H1 (cell line): ENCODE results near the gene RRM2. TPM values are rescaled to one million over a fixed set of nuclear protein-coding genes. Genes with fewer than 3 reads are reported as not detected.

ENCODE experiments used
- CTCF ChIA-PET: fragments of 300-600 bp; sonication (Branson Sonifier 250); formaldehyde crosslinking; loops from one replicate; lab custom pipeline; 2021; ENCODE audit not compliant: partially characterized antibody; lab: Charles Lee
- POLR2A ChIA-PET: fragments of 300-600 bp; sonication (Branson Sonifier 250); formaldehyde crosslinking; loops from one replicate; lab custom pipeline; 2021; ENCODE audit warnings: inconsistent platforms; ENCODE audit not compliant: partially characterized antibody; lab: Charles Lee
- DNase-seq, 2 experiments: peaks; one replicate each; pipeline versions ENCODE4 v3.0.0 to v3.0.0-alpha.2; 2010 to 2022; ENCODE audit warnings: low spot score in 2 of 2, low read depth in 1 of 2, mixed read lengths in 1 of 2
- FAIRE-seq: peaks from 2 replicates; lab custom pipeline; 2011; peaks lifted over from hg19 to GRCh38; lab: Jason Lieb, UNC
- H2AFZ ChIP-seq: 2 replicates; pipeline ENCODE4 v1.8.1; 2012; ENCODE audit warnings: low read length, inconsistent platforms
- H2AK5ac ChIP-seq: 2 replicates; pipeline ENCODE4 v1.6.1; 2013; ENCODE audit warnings: low read depth, low read length
- H2BK120ac ChIP-seq: replicated peaks from 2 replicates; pipeline ENCODE3; 2013; ENCODE audit warnings: low read depth, low read length, inconsistent platforms
- H2BK12ac ChIP-seq: 2 replicates; pipeline ENCODE4 v1.6.1; 2013; ENCODE audit warnings: low read depth, low read length
- H2BK15ac ChIP-seq: 2 replicates; pipeline ENCODE4 v1.6.1; 2013; ENCODE audit warnings: low read length
- H2BK20ac ChIP-seq: 2 replicates; pipeline ENCODE4 v1.6.1; 2013; ENCODE audit warnings: low read length
- H2BK5ac ChIP-seq: 2 replicates; pipeline ENCODE4 v1.6.1; 2013; ENCODE audit warnings: low read depth, low read length
- H3K14ac ChIP-seq: 2 replicates; pipeline ENCODE4 v1.6.1; 2013; ENCODE audit warnings: inconsistent platforms; ENCODE audit not compliant: insufficient read length
- H3K18ac ChIP-seq: 2 replicates; pipeline ENCODE4 v1.6.1; 2013; ENCODE audit warnings: low read length; ENCODE audit errors: extremely low read depth
- H3K23ac ChIP-seq: 2 replicates; pipeline ENCODE4 v1.6.1; 2013; ENCODE audit warnings: inconsistent platforms; ENCODE audit not compliant: insufficient read length
- H3K23me2 ChIP-seq: 2 replicates; pipeline ENCODE4 v1.6.1; 2013; ENCODE audit warnings: low read depth, low read length
- H3K27ac ChIP-seq: 2 replicates; pipeline ENCODE4 v1.6.1; 2011; ENCODE audit warnings: low read depth, low read length, inconsistent platforms
- H3K27me3 ChIP-seq, 4 experiments: replicated peaks in 1 of 4; 1 replicate in 1 of 4; 2 replicates in 3 of 4; pipeline versions ENCODE4 v1.6.1 to v1.8.1; 2011 to 2013; ENCODE audit warnings: low read length in 3 of 4, mild to moderate bottlenecking in 3 of 4, inconsistent platforms in 2 of 4, mixed read lengths in 2 of 4, moderate library complexity in 1 of 4; ENCODE audit not compliant: control insufficient read depth in 3 of 4, insufficient read depth in 3 of 4; ENCODE audit errors: extremely low read depth in 1 of 4
- H3K36me3 ChIP-seq, 4 experiments: 2 replicates each; pipeline versions ENCODE4 v1.6.1 to v1.8.1; 2011 to 2013; ENCODE audit warnings: mild to moderate bottlenecking in 4 of 4, low read length in 3 of 4, moderate library complexity in 2 of 4, control low read depth in 1 of 4, inconsistent platforms in 1 of 4; ENCODE audit not compliant: insufficient read depth in 4 of 4, control insufficient read depth in 2 of 4
- H3K4ac ChIP-seq: replicated peaks from 2 replicates; pipeline ENCODE3; 2013; ENCODE audit warnings: low read length, low read depth, mixed read lengths, inconsistent platforms; ENCODE audit not compliant: insufficient read length
- H3K4me1 ChIP-seq, 4 experiments: replicated peaks in 1 of 4; 1 replicate in 1 of 4; 2 replicates in 3 of 4; pipeline versions ENCODE4 v1.6.1 to v1.8.1; 2011 to 2013; ENCODE audit warnings: low read length in 3 of 4, inconsistent platforms in 2 of 4, mixed read lengths in 1 of 4; ENCODE audit not compliant: insufficient read depth in 4 of 4, control insufficient read depth in 3 of 4
- H3K4me2 ChIP-seq, 2 experiments: 2 replicates each; pipeline versions ENCODE4 v1.6.1 to v1.8.1; 2011 to 2013; ENCODE audit warnings: low read depth in 2 of 2, low read length in 2 of 2, control low read depth in 1 of 2, inconsistent platforms in 1 of 2, mild to moderate bottlenecking in 1 of 2; ENCODE audit not compliant: insufficient read depth in 1 of 2
- H3K4me3 ChIP-seq, 4 experiments: fragments of 200-600, 300-600 bp in 1 of 4; sonication (generic), shearing (Covaris generic), sonication (Bioruptor Twin) in 1 of 4; 2 replicates each; pipeline versions ENCODE4 v1.5.1 to v1.8.1; 2011 to 2016; ENCODE audit warnings: low read length in 4 of 4, low read depth in 3 of 4, control low read depth in 2 of 4, inconsistent platforms in 2 of 4, mild to moderate bottlenecking in 2 of 4, mixed read lengths in 1 of 4, moderate library complexity in 1 of 4; ENCODE audit not compliant: insufficient read depth in 2 of 4; ENCODE audit errors: extremely low read depth in 1 of 4
- H3K56ac ChIP-seq: replicated peaks from 2 replicates; pipeline ENCODE3; 2013; ENCODE audit warnings: low read depth, mild to moderate bottlenecking, mixed read lengths, low read length, inconsistent platforms; ENCODE audit not compliant: insufficient read length
- H3K79me1 ChIP-seq: 2 replicates; pipeline ENCODE4 v1.6.1; 2013; ENCODE audit warnings: low read depth, low read length, control low read depth
- H3K79me2 ChIP-seq, 2 experiments: 2 replicates each; pipeline versions ENCODE4 v1.6.1 to v1.8.1; 2012 to 2013; ENCODE audit warnings: low read length in 2 of 2, mild to moderate bottlenecking in 2 of 2, inconsistent platforms in 1 of 2; ENCODE audit not compliant: insufficient read depth in 2 of 2, control insufficient read depth in 1 of 2
- H3K9ac ChIP-seq, 4 experiments: replicated peaks in 1 of 4; 1 replicate in 1 of 4; 2 replicates in 3 of 4; pipeline versions ENCODE4 v1.6.1 to v1.8.1; 2011 to 2013; ENCODE audit warnings: low read depth in 3 of 4, low read length in 3 of 4, control low read depth in 2 of 4, mild to moderate bottlenecking in 2 of 4, moderate library complexity in 2 of 4, inconsistent platforms in 1 of 4; ENCODE audit errors: extremely low read depth in 1 of 4
- H3K9me3 ChIP-seq, 2 experiments: 2 replicates each; pipeline versions ENCODE4 v1.6.1 to v1.8.1; 2012 to 2013; ENCODE audit warnings: mild to moderate bottlenecking in 2 of 2, moderate library complexity in 2 of 2, control low read depth in 1 of 2, inconsistent platforms in 1 of 2, low read depth in 1 of 2, low read length in 1 of 2, mixed read lengths in 1 of 2; ENCODE audit not compliant: insufficient read depth in 2 of 2
- H4K20me1 ChIP-seq, 2 experiments: replicated peaks in 1 of 2; 2 replicates each; pipeline versions ENCODE3 to v1.8.1; 2011 to 2013; ENCODE audit warnings: inconsistent platforms in 2 of 2, low read length in 2 of 2, mild to moderate bottlenecking in 1 of 2; ENCODE audit not compliant: insufficient read depth in 2 of 2, control insufficient read depth in 1 of 2
- H4K5ac ChIP-seq: 2 replicates; pipeline ENCODE4 v1.6.1; 2013; ENCODE audit warnings: low read length, low read depth, mixed read lengths, inconsistent platforms; ENCODE audit not compliant: insufficient read length
- H4K8ac ChIP-seq: 2 replicates; pipeline ENCODE4 v1.8.0; 2013; ENCODE audit warnings: mild to moderate bottlenecking, moderate library complexity, low read length, inconsistent platforms; ENCODE audit not compliant: insufficient read depth; ENCODE audit errors: extremely low read depth
- H4K91ac ChIP-seq: replicated peaks from 2 replicates; pipeline ENCODE3; 2013; ENCODE audit warnings: low read length, mixed read lengths, inconsistent platforms; ENCODE audit not compliant: insufficient read length
- CHD1 ChIP-seq: IDR thresholded peaks from 2 replicates; pipeline ENCODE4 v1.6.1; 2012; ENCODE audit warnings: low read depth, low read length, improper control_type of control experiment
- POLR2AphosphoS5 ChIP-seq: IDR thresholded peaks from 2 replicates; pipeline ENCODE4 v1.6.1; 2011; ENCODE audit warnings: low read depth, low read length
- TEAD4 ChIP-seq: IDR thresholded peaks from 2 replicates; pipeline ENCODE4 v1.6.1; 2012; ENCODE audit warnings: low read depth, low read length, inconsistent platforms, mixed read lengths
- WGBS, 2 experiments: shearing (Covaris generic) in 1 of 2; methylation state at CpG; one replicate each; pipeline versions ENCODE4 v1.1.6 to v1.1.7; 2013 to 2015; ENCODE audit warnings: low lambda C conversion rate in 2 of 2, mixed read lengths in 2 of 2, inconsistent platforms in 1 of 2, low coverage in 1 of 2, missing lambda C conversion rate in 1 of 2; ENCODE audit not compliant: insufficient replicate concordance in 2 of 2, insufficient coverage in 1 of 2, insufficient read length in 1 of 2; ENCODE audit errors: extremely low coverage in 1 of 2, missing lambda C conversion rate in 1 of 2; 5-methylcytosine and 5-hydroxymethylcytosine counted together
- polyA plus RNA-seq, 7 experiments: library from polyadenylated mRNA; depleted of rRNA in 3 of 7; stranded (reverse) in 5 of 7; unstranded in 2 of 7; fragments of >200 nt in 5 of 7; fragments of 200-250 nt in 2 of 7; gene quantifications; 1 replicate in 5 of 7; 2 replicates in 1 of 7; 4 replicates in 1 of 7; pipeline versions ENCODE4 v1.2.1 to v1.2.3, GENCODE V29; 2011 to 2013; ENCODE audit warnings: missing spikeins in 2 of 7, mixed read lengths in 2 of 7
- total RNA-seq: library from RNA; stranded (reverse); fragmentation: NEBNext Ultra II Directional; extraction: Animal tissue kit (Norgen Biotek cat#: 25700); gene quantifications from 2 replicates; pipeline ENCODE4 v1.2.1, GENCODE V29; 2021

Gene RRM2
- total and polyA plus RNA-seq, 2 of the 8 experiments (the other 6 are each of a cell fraction or from before 2014, with no cell fraction given), result 37.7 to 215 TPM

DNA sequence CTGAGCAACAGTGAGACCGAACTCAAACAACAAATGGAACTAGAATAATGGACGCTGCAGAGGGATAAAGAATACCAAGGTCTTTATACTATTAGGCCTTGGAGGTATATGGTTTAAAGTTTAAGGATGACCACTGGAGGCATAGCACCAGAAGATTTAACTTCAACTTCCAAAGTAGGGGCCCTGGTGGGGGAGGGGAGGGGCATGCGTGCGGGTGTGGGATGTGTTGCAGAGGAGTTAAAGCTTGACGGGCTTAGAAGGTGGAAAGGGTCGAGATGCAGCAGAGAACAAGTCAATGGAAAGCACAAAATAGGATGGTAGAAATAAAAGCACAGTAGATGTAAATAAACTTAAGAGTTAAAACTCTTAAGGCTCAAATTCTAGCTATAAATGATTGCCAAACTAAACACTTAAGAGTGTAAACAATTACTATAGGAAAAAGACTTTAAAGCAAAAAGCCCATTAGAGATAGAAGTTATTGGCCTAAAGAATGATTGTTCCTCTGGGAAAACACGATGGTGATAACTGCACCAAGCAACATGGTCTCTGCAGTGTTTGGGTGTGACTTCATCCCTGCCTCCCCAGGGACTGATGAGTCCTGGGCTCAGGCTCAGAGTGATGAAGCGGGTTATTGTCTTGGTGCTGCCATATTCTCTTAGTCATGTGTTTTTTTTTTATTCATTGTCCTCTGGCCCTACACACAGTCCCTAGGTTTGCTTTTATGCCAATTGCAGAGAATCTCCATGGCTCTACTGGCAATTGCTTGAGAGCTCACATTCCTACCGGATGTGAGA lies 13.0 kb downstream of the RRM2 start:
- 0 out of 2 replicates have a peak, but pooled peaks have one; percentile 31 for TF ChIP-seq POLR2AphosphoS5
- TF ChIP-seq CHD1, result no peak
- no peak for TF ChIP-seq TEAD4
- TF ChIP-seq, all 59 proteins: peak for 1
- Histone ChIP-seq H4K8ac (peak overlapping the region; percentile 37; the same call in 1 of the 2 replicates), H2BK5ac (no peak overlapping the region), H3K56ac (no peak overlapping the region), H3K14ac (no peak overlapping the region), H3K27ac (no peak overlapping the region), H3K36me3 (peaks cover 3 to 29% (median 4%) of the 10 kb centered on the region in 4 experiments; a peak in 4 of 8 replicates), H3K9me3 (no peaks in the 10 kb centered on the region), H3K9ac (no peak overlapping the region), H3K79me1 (no peaks in the 10 kb centered on the region; the same call in 1 of the 2 replicates), H3K27me3 (no peaks in the 10 kb centered on the region), H3K23me2 (no peaks in the 10 kb centered on the region), H4K91ac (no peak overlapping the region), H4K5ac (no peak overlapping the region), H2BK12ac (no peak overlapping the region), H3K79me2 (no peaks in the 10 kb centered on the region; a peak in 1 of 4 replicates), H3K4ac (no peak overlapping the region), H2AFZ (no peak overlapping the region), H4K20me1 (peaks cover 7% of the 10 kb centered on the region in 2 experiments), H3K23ac (no peak overlapping the region), H2BK20ac (no peak overlapping the region), H3K4me3 (no peak overlapping the region), H2BK120ac (no peak overlapping the region), H3K4me2 (no peak overlapping the region), H3K4me1 (peaks cover 2 to 14% (median 5%) of the 10 kb centered on the region in 4 experiments; a peak in 5 of 7 replicates), H2AK5ac (no peak overlapping the region), H2BK15ac (no peak overlapping the region), H3K18ac (no peak overlapping the region)
- ChIA-PET POLR2A (interaction anchor here (0.5 to 8.5 kb wide), 7 partner anchors 10 to 319 kb away, joined by 3 to 87 read pairs (median 3); partner anchors contain the start of gene RRM2), CTCF (interaction anchor here (0.7 to 1.6 kb wide), 7 partner anchors 10 to 299 kb away, joined by 3 to 9 read pairs (median 4); no protein-coding TSS in a partner anchor)
- 87% methylated on average over 9 of the region's 9 CpGs; no CpG with 5 or more reads in 1 of the 2 experiments for WGBS, 2 experiments
- FAIRE-seq (no peak), DNase-seq (no peak)
